A673 (cell line): Measurements from ENCODE around the gene ZSWIM8. TPM values are rescaled to one million over a fixed set of nuclear protein-coding genes. Genes with fewer than 3 reads are reported as not detected.

ENCODE experiments used
- BruUV-seq: library from RNA; stranded (reverse); fragments of 400-500 nt; replicated peaks from 2 replicates; lab custom pipeline; 2021; lab: Mats Ljungman, UMichigan
- CTCF ChIA-PET: fragments of 300-600 bp; sonication (Branson Sonifier 250); formaldehyde crosslinking; loops from one replicate; lab custom pipeline; 2022; ENCODE audit warnings: antibody characterized with exemption; lab: Charles Lee
- POLR2A ChIA-PET: fragments of 300-600 bp; sonication (Branson Sonifier 250); formaldehyde crosslinking; loops from one replicate; lab custom pipeline; 2022; ENCODE audit warnings: antibody characterized with exemption; ENCODE audit not compliant: low non-redundant PET; lab: Charles Lee
- DNase-seq: peaks from one replicate; pipeline ENCODE4 v3.0.0-alpha.2; 2015; ENCODE audit warnings: low spot score
- H3K27ac ChIP-seq: fragments of 200-600 bp; sonication (generic); 2 replicates; pipeline ENCODE4 v1.5.1; 2016; ENCODE audit warnings: mixed run types, low read depth, mild to moderate bottlenecking, mixed read lengths, antibody characterized with exemption, low read length; ENCODE audit not compliant: poor library complexity, severe bottlenecking
- H3K27me3 ChIP-seq: fragments of 200-600 bp; sonication (generic); replicated peaks from 2 replicates; pipeline ENCODE4 v1.6.1; 2017; ENCODE audit warnings: mixed run types, low read depth, mild to moderate bottlenecking, mixed read lengths, antibody characterized with exemption, low read length; ENCODE audit not compliant: insufficient read depth, poor library complexity
- H3K36me3 ChIP-seq: fragments of 200-600 bp; sonication (generic); 2 replicates; pipeline ENCODE4 v1.6.1; 2016; ENCODE audit warnings: mixed run types, mild to moderate bottlenecking, mixed read lengths, antibody characterized with exemption, low read length; ENCODE audit not compliant: insufficient read depth, poor library complexity, severe bottlenecking
- H3K4me1 ChIP-seq: fragments of 200-600 bp; sonication (generic); 2 replicates; pipeline ENCODE4 v1.6.1; 2017; ENCODE audit warnings: mixed run types, mild to moderate bottlenecking, mixed read lengths, antibody characterized with exemption, low read length; ENCODE audit not compliant: insufficient read depth, poor library complexity, severe bottlenecking
- H3K4me3 ChIP-seq: fragments of 200-600 bp; sonication (generic); 2 replicates; pipeline ENCODE4 v1.5.1; 2016; ENCODE audit warnings: low read depth, mixed run types, mild to moderate bottlenecking, mixed read lengths, low read length; ENCODE audit not compliant: poor library complexity, severe bottlenecking
- H3K9me3 ChIP-seq: fragments of 200-600 bp; sonication (generic); 2 replicates; pipeline ENCODE4 v1.6.1; 2016; ENCODE audit warnings: mixed run types, low read depth, mild to moderate bottlenecking, mixed read lengths, antibody characterized with exemption, low read length; ENCODE audit not compliant: poor library complexity, severe bottlenecking
- CTCF ChIP-seq: fragments of 300-800, 200-600 bp; sonication (generic); conservative IDR thresholded peaks from 2 replicates; pipeline ENCODE4 v1.5.1; 2017; ENCODE audit warnings: low read depth, mild to moderate bottlenecking, antibody characterized with exemption, low read length, moderate library complexity, mixed read lengths
- EZH2 ChIP-seq: fragments of 200-600 bp; sonication (generic); IDR thresholded peaks from 2 replicates; pipeline ENCODE4 v1.6.1; 2017; ENCODE audit warnings: borderline replicate concordance, low read depth, mild to moderate bottlenecking, mixed read lengths, antibody characterized with exemption, low read length; ENCODE audit not compliant: poor library complexity, severe bottlenecking
- intact Hi-C: fragments of 100-400 bp; cut with micrococcal nuclease; formaldehyde crosslinking; loops from one replicate; pipeline ENCODE4 v1.10.0; 2022; ENCODE audit not compliant: unreplicated experiment
- total RNA-seq: library from RNA; stranded (reverse); gene quantifications from 2 replicates; pipeline ENCODE4 v1.2.3, GENCODE V29; 2021

The ZSWIM8 gene
- total RNA-seq, 1 experiment from 2014 or later = 71.3 TPM

GRCh38 chr10:73796766-73797165 is 11.4 kb downstream of the ZSWIM8 start:
- intact Hi-C loops = no loop called here
- no TSS peak for BruUV-seq
- no peak for DNase-seq
- CTCF ChIA-PET = no interaction called here
- Histone ChIP-seq H3K36me3 (peaks cover 39% of the 10 kb centered on the region), H3K27ac (no peak overlapping the region), H3K9me3 (no peaks in the 10 kb centered on the region), H3K4me1 (no peaks in the 10 kb centered on the region), H3K4me3 (no peak overlapping the region), H3K27me3 (no peaks in the 10 kb centered on the region)
- TF ChIP-seq CTCF (no peak), EZH2 (no peak)
- POLR2A ChIA-PET = no interaction called here

GRCh38 chr10:73797324-73798025 is 12.1 kb downstream of the ZSWIM8 start:
- BruUV-seq = no TSS peak
- peaks cover 45% of the 10 kb centered on the region for H3K36me3 ChIP-seq

GRCh38 chr10:73798087-73798486 is 12.7 kb downstream of the ZSWIM8 start:
- H3K27me3 ChIP-seq = no peaks in the 10 kb centered on the region
- H3K36me3 ChIP-seq = peaks cover 50% of the 10 kb centered on the region
- H3K4me1 ChIP-seq = no peaks in the 10 kb centered on the region
- no peak overlapping the region for H3K27ac ChIP-seq
- ChIA-PET POLR2A (no interaction called here), CTCF (no interaction called here)
- DNase-seq = no peak
- no peak overlapping the region for H3K4me3 ChIP-seq
- TF ChIP-seq CTCF (no peak), EZH2 (no peak)
- BruUV-seq = no TSS peak
- no peaks in the 10 kb centered on the region for H3K9me3 ChIP-seq
- intact Hi-C loops = no loop called here

More at GRCh38 chr10:73797324-73798025, 12.1 kb downstream of the ZSWIM8 start:
- no peaks in the 10 kb centered on the region for H3K4me1 ChIP-seq
- ChIA-PET CTCF (no interaction called here), POLR2A (no interaction called here)
- no peaks in the 10 kb centered on the region for H3K9me3 ChIP-seq
- intact Hi-C loops = no loop called here
- no peak overlapping the region for H3K4me3 ChIP-seq
- DNase-seq = no peak
- no peak overlapping the region for H3K27ac ChIP-seq
- H3K27me3 ChIP-seq = no peaks in the 10 kb centered on the region
- TF ChIP-seq EZH2 = no peak
- TF ChIP-seq CTCF = no peak
